ENCODE measurements around the gene H2BW1.
"Not testable (repeated sequence)": the region's sequence is repeated elsewhere in the genome, so short reads cannot be mapped to it uniquely, and the experiment has no call there.

The H2BW1 gene

GRCh38 chrX:104013606-104014005 is at the start of gene H2BW1:
TSS of gene H2BW1 (minus strand) at chrX:104013708. CDS start at chrX:104013576, 132 bp downstream.
- DNase-seq (ENCODE audit: low spot score): no peak

- DNase-seq (ENCODE audit: low spot score): not testable (repeated sequence)
Measured at GRCh38 chrX:104062636-104063035, 49.1 kb upstream of the H2BW1 start.

- DNase-seq (ENCODE audit: low spot score): not testable (repeated sequence)
Measured at GRCh38 chrX:104054956-104055355, 41.4 kb upstream of the H2BW1 start.

- no peak for DNase-seq (ENCODE audit: low spot score)
Measured at GRCh38 chrX:104047171-104047570, 33.7 kb upstream of the H2BW1 start.

GRCh38 chrX:104045642-104046041 is 32.1 kb upstream of the H2BW1 start:
- no peak for DNase-seq (ENCODE audit: low spot score)

- no peak for DNase-seq (ENCODE audit: low spot score)
Measured at GRCh38 chrX:104041003-104041402, 27.5 kb upstream of the H2BW1 start.

- DNase-seq (ENCODE audit: low spot score): no peak
Measured at GRCh38 chrX:104039689-104040505, 26.4 kb upstream of the H2BW1 start, which contains the start of gene H2BW2. TSS of gene H2BW2 (plus strand) at chrX:104039956. CDS start at chrX:104039995, 39 bp downstream.

- DNase-seq (ENCODE audit: low spot score): no peak
Measured at GRCh38 chrX:104018126-104018525, 4.6 kb upstream of the H2BW1 start.

GRCh38 chrX:104015576-104015975 is 2.1 kb upstream of the H2BW1 start:
- DNase-seq (ENCODE audit: low spot score): not testable (repeated sequence)

- no peak for DNase-seq (ENCODE audit: low spot score)
Measured at GRCh38 chrX:104013158-104013557, 350 bp downstream of the H2BW1 start.

- no peak for DNase-seq (ENCODE audit: low spot score)
Measured at GRCh38 chrX:104008831-104009230, 4.7 kb downstream of the H2BW1 start.

GRCh38 chrX:103999234-103999633 is 14.3 kb downstream of the H2BW1 start:
- DNase-seq (ENCODE audit: low spot score): no peak

- not testable (repeated sequence) for DNase-seq (ENCODE audit: low spot score)
Measured at GRCh38 chrX:103983508-103983907, 30.0 kb downstream of the H2BW1 start.

- not testable (repeated sequence) for DNase-seq (ENCODE audit: low spot score)
Measured at GRCh38 chrX:103962411-103963278, 50.9 kb downstream of the H2BW1 start, which contains the start of gene TMSB15B. TSS of gene TMSB15B (plus strand) at chrX:103962627.

Data from hepatic stellate cell (primary cell).